ENCODE measurements around the gene ITK. TPM values are rescaled to one million over a fixed set of nuclear protein-coding genes. Genes with fewer than 3 reads are reported as not detected.

ITK gene
- total and polyA plus RNA-seq, 2 of the 8 experiments (the other 6 are each of a cell fraction or from before 2014, with no cell fraction given), result 0.05 TPM; not detected in 1

- Histone ChIP-seq H3K56ac (replicated peaks; ENCODE audit: insufficient read length, low read depth, low read length) (no peak overlapping the region), H3K4me3 (ENCODE audit: extremely low read depth in 1 of 4, insufficient read depth in 2 of 4, low read depth in 3 of 4, low read length in 4 of 4) (no peak overlapping the region), H3K18ac (ENCODE audit: extremely low read depth, low read length) (no peak overlapping the region), H3K23ac (ENCODE audit: insufficient read length) (no peak overlapping the region), H3K4ac (replicated peaks; ENCODE audit: insufficient read length, low read depth, low read length) (no peak overlapping the region), H2AFZ (ENCODE audit: low read length) (no peak overlapping the region), H3K4me1 (replicated peaks in 1 of 4; ENCODE audit: control insufficient read depth in 3 of 4, insufficient read depth in 4 of 4, low read length in 3 of 4) (no peaks in the 10 kb centered on the region), H3K36me3 (ENCODE audit: control insufficient read depth in 2 of 4, insufficient read depth in 4 of 4, low read length in 3 of 4) (no peaks in the 10 kb centered on the region), H2BK20ac (ENCODE audit: low read length) (no peak overlapping the region), H3K14ac (ENCODE audit: insufficient read length) (no peak overlapping the region), H4K91ac (replicated peaks; ENCODE audit: insufficient read length, low read length) (no peak overlapping the region), H3K27me3 (replicated peaks in 1 of 4; ENCODE audit: control insufficient read depth in 3 of 4, extremely low read depth in 1 of 4, insufficient read depth in 3 of 4, low read length in 3 of 4) (no peaks in the 10 kb centered on the region), H2BK15ac (ENCODE audit: low read length) (no peak overlapping the region), H4K5ac (ENCODE audit: insufficient read length, low read depth, low read length) (no peak overlapping the region), H3K23me2 (ENCODE audit: low read depth, low read length) (no peaks in the 10 kb centered on the region), H2AK5ac (ENCODE audit: low read depth, low read length) (no peak overlapping the region), H2BK12ac (ENCODE audit: low read depth, low read length) (no peak overlapping the region), H4K20me1 (replicated peaks in 1 of 2; ENCODE audit: control insufficient read depth in 1 of 2, insufficient read depth in 2 of 2, low read length in 2 of 2) (no peaks in the 10 kb centered on the region), H2BK5ac (ENCODE audit: low read depth, low read length) (no peak overlapping the region), H3K9me3 (ENCODE audit: insufficient read depth in 2 of 2, low read depth in 1 of 2, low read length in 1 of 2) (no peaks in the 10 kb centered on the region), H3K27ac (ENCODE audit: low read depth, low read length) (no peak overlapping the region), H2BK120ac (replicated peaks; ENCODE audit: low read depth, low read length) (no peak overlapping the region), H4K8ac (ENCODE audit: extremely low read depth, insufficient read depth, low read length) (no peak overlapping the region), H3K9ac (replicated peaks in 1 of 4; ENCODE audit: extremely low read depth in 1 of 4, low read depth in 3 of 4, low read length in 3 of 4) (no peak overlapping the region), H3K4me2 (ENCODE audit: insufficient read depth in 1 of 2, low read depth in 2 of 2, low read length in 2 of 2) (no peak overlapping the region), H3K79me1 (ENCODE audit: low read depth, low read length) (no peaks in the 10 kb centered on the region), H3K79me2 (ENCODE audit: control insufficient read depth in 1 of 2, insufficient read depth in 2 of 2, low read length in 2 of 2) (no peaks in the 10 kb centered on the region)
- WGBS, 2 experiments (ENCODE audit: extremely low coverage in 1 of 2, insufficient coverage in 1 of 2, insufficient read length in 1 of 2, insufficient replicate concordance in 2 of 2, low coverage in 1 of 2, low lambda C conversion rate in 2 of 2, missing lambda C conversion rate in 1 of 2), result 85% methylated on average over 6 of the region's 6 CpGs; no CpG with 5 or more reads in 1 of the 2 experiments
- no peak for TF ChIP-seq SIN3A (conservative IDR thresholded peaks at IDR 0.05 in 1 of 2, IDR thresholded peaks at IDR 0.05 in 1 of 2; ENCODE audit: low read depth in 1 of 2, low read length in 2 of 2)
- TF ChIP-seq RAD21 (IDR thresholded peaks at IDR 0.05 in 1 of 2, conservative IDR thresholded peaks at IDR 0.05 in 1 of 2; ENCODE audit: low read depth in 2 of 2, low read length in 2 of 2), result no peak
- no peak for TF ChIP-seq KDM4A (IDR thresholded peaks at IDR 0.05; ENCODE audit: low read depth, low read length, severe bottlenecking)
- no peak for TF ChIP-seq SP1 (IDR thresholded peaks at IDR 0.05; ENCODE audit: low read depth, low read length)
- TF ChIP-seq POU5F1 (IDR thresholded peaks at IDR 0.05; ENCODE audit: low read depth, low read length), result no peak
- TF ChIP-seq CHD1 (IDR thresholded peaks at IDR 0.05; ENCODE audit: low read depth, low read length), result no peak
- TF ChIP-seq YY1 (IDR thresholded peaks at IDR 0.05; ENCODE audit: low read depth, low read length), result no peak
- no peak for TF ChIP-seq SUZ12 (IDR thresholded peaks at IDR 0.05; ENCODE audit: low read length)
- CTCF ChIA-PET (ENCODE audit: partially characterized antibody), result interaction anchor here (0.6 to 1.4 kb wide), 3 partner anchors 28 to 346 kb away, joined by 3 to 6 read pairs (median 4); no protein-coding TSS in a partner anchor
- DNase-seq (ENCODE audit: low read depth in 1 of 2, low spot score in 2 of 2) (no peak), FAIRE-seq (no peak)
- POLR2A ChIA-PET (ENCODE audit: partially characterized antibody), result no interaction called here
Observed at GRCh38 chr5:157225469-157226422, 45.1 kb downstream of the ITK start.

All from H1 (cell line).